ENCODE data around the gene ERBB4.
"Not testable (repeated sequence)": the region's sequence is repeated elsewhere in the genome, so short reads cannot be mapped to it uniquely, and the experiment has no call there.

ERBB4 gene

DNA sequence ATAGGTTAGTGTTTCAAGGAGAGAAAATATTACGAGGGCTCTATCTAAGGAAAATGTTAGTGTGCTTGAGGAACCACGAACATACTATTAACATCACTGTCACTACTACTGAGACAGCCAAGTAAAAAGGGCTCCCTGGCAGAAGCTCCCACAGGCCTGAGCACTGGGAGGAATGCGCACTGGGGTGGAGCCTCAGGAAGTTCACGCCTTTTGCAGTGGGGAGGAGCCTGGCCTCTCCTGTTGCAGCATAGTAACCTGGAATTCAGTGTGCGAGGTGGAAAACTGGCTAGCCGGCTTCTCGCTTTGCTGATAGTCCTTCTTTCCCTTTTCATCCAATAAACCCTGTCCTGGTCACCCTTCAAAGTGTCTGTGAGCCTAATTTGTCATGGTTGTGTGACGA is 250.3 kb downstream of the ERBB4 start:
- no peak for DNase-seq

DNA sequence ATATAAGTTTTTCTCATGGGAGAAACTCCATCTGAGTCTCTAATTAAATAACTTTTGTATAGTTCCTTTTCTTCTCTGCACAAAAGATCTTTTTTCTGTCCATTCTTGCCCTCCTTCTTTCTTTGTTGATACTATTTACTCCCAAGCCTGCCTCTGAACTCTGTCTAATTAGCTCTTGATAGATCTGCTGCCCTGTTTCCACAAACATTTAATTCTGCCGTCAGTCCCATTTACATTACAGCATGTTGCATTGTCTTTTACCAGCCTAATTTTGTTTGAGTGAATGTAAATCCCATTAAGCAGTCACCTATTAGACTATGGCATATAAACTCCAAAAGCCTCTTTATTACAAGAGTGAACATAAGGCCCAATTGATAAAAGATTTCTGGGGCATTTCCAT is 254.4 kb downstream of the ERBB4 start:
- peak; percentile 54 for DNase-seq

DNA sequence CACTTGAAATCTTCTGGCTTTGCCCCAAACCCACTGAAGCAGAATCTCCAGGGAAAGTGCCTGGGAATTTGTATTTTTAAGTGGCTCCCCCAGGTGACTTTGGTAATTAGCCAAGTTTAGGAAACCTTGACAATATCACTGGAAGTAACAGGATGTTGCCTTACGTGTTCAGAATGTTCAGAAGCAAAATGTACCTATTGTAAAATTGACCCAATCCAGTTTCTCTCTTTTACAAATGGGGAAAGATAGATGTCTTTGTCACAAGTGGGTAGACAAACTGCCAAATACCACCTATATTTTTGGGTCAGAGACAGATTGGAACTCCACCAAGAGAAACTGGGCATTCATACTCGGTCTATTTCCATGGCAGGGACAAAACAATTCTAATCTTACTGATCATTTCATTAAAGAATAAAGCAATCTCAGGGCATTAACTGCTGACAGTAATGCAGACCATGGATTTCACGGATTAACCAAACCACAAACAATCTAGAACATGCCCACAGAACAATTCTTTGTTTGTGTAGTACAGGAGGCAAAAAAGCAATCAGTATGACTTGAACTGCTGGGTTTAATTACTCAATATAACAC is 255.8 kb downstream of the ERBB4 start:
- peak; percentile 91 for DNase-seq

DNA sequence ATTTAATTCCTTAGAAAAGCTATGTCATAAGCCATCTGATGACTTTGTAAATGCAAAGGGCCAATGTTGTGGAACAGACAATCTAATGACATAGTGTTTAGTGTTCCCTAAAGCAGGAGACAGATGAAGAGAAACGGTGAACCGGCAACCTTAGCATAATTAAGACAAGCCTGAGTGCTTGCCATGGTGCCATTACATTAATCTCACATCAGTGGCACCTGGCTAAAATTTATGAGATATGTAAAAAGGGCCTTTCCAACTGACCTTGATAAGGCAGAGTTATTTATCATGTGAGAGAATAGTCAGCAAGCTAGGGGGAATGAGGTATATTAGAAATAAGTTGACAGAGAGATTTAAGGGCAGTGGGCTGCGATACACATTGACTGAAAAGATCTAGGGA is 261.8 kb downstream of the ERBB4 start:
- no peak for DNase-seq

DNA sequence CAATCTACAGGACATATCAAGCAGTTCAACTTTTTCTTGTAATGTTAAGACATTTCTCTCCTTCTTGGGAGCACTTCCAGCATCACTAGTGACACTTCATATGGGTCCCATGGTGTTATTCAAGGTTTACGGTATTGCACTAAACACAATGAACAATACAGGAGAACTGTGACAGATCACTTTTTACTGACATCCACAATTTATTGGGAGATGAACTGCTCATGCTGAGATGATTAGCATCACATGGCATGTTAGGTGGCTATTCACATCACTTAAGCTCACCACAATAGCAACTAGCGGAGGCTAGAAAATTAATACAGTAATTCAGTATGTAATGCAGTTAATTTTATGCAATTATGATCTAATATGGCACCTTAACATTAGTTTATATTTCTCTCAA is 264.4 kb downstream of the ERBB4 start:
- DNase-seq = peak; percentile 16

- DNase-seq = no peak
Observed at GRCh38 chr2:212271583-212271982, 267.0 kb downstream of the ERBB4 start.

GRCh38 chr2:212269005-212269404 is 269.6 kb downstream of the ERBB4 start:
- no peak for DNase-seq

GRCh38 chr2:212266297-212266696 is 272.3 kb downstream of the ERBB4 start:
- DNase-seq = no peak

- DNase-seq = no peak
Observed at GRCh38 chr2:212265777-212266176, 272.8 kb downstream of the ERBB4 start.

- no peak for DNase-seq
Observed at GRCh38 chr2:212264187-212264586, 274.4 kb downstream of the ERBB4 start.

GRCh38 chr2:212259226-212259625 is 279.4 kb downstream of the ERBB4 start:
- no peak for DNase-seq

DNA sequence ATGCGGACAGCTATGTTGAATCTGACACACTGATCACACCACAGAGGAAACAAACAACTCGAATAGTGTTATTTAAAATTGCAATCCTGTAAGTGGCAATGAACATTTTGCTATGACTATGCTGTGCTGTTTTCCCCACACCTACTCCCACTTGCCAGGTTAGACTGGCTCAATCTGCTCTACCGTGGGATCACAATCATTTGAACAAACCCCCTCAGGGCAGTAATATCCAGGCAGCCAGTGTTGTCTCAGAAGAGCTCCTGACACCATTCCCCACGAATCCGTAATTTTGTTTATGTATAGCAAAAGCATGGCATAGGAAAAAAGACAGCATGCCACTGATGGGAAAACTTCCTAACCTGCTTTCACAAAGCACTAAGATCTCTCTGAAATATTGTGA is 284.3 kb downstream of the ERBB4 start:
- peak; percentile 52 for DNase-seq

- no peak for DNase-seq
Observed at GRCh38 chr2:212249451-212249850, 289.2 kb downstream of the ERBB4 start.

DNA sequence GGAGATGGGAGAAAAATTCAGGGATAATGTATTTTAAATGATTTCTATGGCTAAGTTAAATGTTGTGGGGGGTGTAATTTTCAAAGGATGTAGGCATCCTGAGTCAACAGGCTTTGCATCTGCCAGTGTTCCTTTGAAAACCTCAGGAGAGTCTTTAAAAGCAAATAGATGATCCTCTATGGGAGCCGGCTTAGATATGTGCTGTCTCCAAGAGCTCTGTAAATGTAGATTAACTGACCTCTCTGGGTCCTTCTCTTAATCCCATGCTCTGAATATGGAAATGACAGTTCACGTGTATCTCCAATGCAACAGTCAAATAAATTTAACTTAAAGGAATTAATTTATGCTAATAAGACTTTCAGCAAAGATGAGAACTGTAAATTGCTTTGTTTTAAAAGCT is 292.7 kb downstream of the ERBB4 start:
- DNase-seq = no peak

DNA sequence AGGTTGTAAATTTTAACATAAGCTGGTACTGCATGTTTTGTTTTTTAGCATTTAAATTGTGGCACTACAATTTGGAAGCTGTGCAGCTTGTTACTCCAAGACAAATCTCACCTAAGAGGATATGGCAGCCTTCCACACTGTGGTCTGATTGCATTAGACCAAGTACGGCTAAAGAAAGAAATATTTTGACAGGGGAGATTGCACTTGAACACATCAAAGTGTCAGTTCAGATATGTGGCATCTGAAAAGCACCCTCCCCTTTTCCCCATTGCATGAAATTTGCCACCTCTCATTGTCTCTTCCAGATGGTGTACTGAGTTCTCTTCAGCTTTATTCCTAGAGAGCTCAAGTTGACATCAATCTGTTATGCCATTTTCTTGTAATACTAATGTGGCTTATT is 295.9 kb downstream of the ERBB4 start:
- no peak for DNase-seq

GRCh38 chr2:212238152-212238551 is 300.4 kb downstream of the ERBB4 start:
- not testable (repeated sequence) for DNase-seq

DNA sequence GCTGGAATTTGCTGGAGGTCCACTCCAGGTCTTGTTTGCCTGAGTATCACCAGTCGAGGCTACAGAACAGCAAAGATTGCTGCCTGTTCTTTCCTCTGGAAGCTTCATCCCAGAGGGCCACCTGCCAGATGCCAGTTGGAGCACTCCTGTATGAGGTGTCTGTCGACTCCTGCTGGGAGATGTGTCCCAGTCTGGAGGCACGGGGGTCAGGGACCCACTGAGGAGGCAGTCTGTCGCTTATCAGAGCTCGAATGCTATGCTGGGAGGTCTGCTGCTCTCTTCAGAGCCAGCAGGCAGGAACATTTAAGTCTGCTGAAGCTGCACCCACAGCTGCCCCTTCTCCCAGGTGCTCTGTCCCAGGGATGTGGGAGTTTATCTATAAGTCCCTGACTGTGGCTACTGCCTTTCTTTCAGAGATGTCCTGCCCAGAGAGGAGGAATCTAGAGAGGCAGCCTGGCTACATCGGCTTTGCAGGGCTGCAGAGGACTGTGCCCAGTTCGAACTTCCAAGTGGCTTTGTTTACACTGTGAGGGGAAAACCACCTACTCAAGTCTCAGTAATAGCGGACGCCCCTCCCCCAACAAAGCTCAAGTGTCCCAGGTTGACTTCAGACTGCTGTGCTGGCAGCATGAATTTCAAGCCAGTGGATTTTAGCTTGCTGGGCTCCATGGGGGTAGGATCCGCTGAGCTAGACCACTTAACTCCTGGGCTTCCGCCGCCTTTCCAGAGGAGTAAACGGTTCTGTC is 301.1 kb downstream of the ERBB4 start:
- DNase-seq = no peak

GRCh38 chr2:212228743-212229171 is 309.8 kb downstream of the ERBB4 start:
- no peak for DNase-seq

- peak; percentile 90 for DNase-seq
Observed at GRCh38 chr2:212227755-212228154, 310.8 kb downstream of the ERBB4 start.

DNA sequence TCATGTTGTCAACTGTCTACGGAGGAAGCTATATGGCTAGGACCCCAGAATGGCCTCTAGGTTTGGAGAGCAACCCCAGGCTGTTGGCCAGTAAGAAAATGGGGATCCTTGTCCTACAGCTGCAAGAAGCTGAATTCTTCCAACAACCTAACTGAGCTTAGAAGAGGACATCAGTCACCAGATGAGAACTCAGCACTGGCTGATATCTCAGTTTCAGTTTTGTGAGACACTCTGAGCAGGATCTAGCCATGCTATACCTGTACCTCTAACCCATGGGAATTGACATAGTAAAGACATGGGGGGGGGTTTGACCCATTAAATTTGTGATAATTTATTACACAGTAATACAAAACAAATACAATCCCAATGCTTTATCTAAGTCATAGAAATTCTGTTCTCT is 312.5 kb downstream of the ERBB4 start:
- DNase-seq = no peak

GRCh38 chr2:212223696-212224095 is 314.9 kb downstream of the ERBB4 start:
- no peak for DNase-seq

- DNase-seq = no peak
Observed at GRCh38 chr2:212213191-212213590, 325.4 kb downstream of the ERBB4 start.

DNA sequence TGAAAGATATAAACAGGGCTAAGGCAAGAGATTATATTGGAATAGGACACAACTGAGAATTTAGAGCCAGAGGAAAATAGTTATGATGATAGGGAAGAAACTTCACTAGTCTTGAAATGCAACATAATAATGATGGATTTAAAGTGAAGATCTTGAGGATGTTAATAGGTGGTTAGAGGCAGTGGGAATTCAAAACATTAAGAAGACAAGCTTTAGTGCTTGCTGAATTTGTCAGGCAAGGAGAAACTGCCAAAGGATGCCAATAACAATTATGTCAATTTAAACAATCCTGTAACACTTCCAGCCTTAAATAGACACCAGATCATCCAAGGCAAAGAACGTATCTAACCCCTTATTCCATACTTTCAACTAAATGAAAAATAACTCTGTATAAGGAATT is 330.1 kb downstream of the ERBB4 start:
- no peak for DNase-seq

- no peak for DNase-seq
Observed at GRCh38 chr2:212197776-212198175, 340.8 kb downstream of the ERBB4 start.

- no peak for DNase-seq
Observed at GRCh38 chr2:212195626-212196025, 343.0 kb downstream of the ERBB4 start.
